HG02588 (cell line): ENCODE results near the gene SNRPA1.
A peak's percentile ranks its signal among the peaks of the same experiment; 100 is the strongest.

Source experiments
- ATAC-seq: cut with Tn5 transposase; IDR thresholded peaks from one replicate; pipeline ENCODE4 v1.9.1; 2021; ENCODE audit warnings: mild to moderate bottlenecking, moderate library complexity; ENCODE audit not compliant: unreplicated experiment

The SNRPA1 gene

DNA sequence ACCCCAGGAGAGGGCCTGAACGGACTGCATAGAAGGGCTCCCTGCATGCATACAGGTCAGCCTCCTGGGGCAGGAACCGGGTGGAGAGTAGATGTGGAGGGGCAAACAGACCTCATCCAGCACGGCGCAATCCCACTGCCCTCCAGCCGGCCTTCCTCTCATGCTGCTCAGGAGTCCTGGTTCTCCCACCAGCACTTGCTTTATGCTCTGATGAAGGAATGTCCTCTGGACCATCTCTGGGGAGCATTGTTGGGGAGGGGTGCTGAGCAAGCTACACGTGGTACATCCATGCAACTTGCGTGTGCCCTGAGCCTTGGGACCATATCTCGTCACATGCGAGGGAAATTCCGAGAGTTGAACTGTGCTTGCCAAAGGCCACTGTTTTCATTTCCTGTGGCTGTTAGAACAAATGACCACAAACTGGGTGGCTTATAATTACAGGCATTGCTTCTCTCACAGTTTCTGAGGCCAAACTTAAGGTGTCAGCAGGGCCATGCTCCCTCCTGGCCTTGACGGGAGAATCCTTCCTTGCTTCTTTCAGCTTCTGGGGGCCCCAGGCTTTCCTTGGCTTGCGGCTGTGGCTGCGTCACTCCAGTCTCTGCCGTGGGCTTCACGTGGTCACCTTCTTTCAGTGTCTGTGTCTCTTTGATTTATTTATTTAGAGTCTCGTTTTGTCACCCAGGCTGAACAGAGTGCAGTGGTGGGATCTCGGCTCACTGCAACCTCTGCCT lies 30.0 kb downstream of the SNRPA1 start:
- ATAC-seq, result no peak

DNA sequence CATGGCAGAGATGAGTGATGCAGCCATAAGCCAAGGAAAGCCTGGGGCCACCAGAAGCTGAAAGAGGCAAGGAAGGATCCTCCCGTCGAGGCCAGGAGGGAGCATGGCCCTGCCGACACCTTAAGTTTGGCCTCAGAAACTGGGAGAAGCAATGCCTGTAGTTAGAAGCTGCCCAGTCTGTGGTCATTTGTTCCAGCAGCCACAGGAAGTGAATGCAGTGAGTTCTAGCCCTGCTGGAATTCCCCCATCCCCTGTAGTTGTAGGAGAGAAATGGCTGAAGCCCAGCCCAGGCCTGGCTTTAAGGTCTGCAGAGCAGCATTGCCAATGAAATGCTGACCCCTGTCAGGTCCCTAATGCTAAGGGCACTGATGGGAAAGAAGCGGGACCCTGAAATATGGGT lies 31.0 kb downstream of the SNRPA1 start:
- ATAC-seq, result peak; percentile 46

DNA sequence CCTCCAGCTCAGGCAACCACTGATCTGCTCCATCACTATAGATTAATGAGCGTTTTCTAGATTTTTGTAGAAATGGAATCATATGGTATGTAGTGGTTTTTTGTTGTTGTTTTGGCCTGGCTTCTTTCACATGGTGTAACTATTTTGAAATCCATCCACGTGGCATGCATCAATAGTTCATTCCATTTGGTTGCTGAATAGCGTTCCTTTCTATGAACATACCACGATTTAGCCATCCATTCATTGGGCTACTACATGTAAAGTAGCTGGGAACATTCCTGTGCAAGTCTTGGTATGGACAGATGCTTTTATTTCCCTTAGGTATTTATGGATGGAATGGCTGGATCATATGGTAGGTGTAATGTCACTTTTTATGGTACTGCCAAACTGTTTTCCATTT lies 32.5 kb downstream of the SNRPA1 start:
- no peak for ATAC-seq

DNA sequence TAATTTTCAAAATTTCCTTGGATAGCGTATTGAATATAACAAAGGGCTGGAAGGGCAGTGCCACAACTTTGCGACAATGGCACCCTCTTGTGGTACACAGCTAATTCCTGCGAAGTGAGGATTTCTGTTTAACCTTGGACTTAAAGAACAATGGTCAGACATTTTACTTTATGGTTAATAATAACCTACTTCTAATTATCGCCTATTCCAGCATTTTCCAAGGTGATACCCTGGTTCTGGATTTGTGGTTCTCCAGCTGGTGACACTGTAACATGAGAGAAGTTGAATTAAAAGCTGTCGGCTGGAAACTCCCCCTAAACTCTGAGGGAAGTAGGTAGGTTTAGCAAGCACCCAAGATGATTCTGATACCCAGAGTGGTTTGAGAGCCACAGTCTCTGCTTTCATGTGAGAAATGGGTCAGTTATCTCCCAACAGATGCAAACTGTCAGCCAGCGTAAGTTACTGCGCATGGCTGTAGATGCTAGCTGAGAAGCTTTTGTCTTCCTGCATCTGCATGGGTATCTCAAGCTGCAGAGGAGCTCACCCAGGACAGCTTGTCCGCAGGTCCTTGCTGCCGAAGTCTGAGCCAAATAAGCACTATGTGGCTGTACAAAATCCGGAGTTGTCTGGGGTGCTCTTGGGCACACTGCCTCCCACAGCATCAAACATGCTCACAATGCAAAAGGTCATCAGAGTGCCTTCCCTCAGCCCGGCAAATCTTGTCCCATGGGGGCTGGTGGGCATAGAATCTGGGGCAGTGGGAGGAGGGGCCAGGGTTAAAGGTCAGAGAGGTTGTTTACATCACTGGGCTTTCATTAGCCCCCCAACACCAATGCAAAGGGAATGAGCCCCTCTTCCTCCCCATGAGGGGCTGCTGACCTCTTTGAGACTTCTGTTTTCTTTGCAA lies 36.6 kb downstream of the SNRPA1 start:
- no peak for ATAC-seq

DNA sequence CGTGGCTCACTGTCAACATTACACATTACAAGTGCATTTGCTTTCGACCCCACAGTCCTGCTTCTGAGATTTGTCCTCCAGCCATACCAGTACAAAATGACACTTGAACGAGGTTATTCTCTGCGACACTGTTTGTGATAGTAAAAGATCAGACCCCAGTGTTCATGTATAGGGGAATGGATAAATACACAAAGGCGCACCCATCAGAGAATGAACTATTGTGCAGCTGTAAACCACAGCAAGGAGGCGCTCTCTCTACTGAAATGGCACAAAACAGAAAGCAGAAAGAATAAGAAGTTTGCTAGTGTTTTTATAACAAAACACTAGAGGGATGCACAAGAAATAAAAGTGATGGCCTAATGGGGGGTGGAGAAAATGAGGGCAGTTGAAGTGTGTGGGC lies 38.3 kb downstream of the SNRPA1 start:
- ATAC-seq, result no peak

DNA sequence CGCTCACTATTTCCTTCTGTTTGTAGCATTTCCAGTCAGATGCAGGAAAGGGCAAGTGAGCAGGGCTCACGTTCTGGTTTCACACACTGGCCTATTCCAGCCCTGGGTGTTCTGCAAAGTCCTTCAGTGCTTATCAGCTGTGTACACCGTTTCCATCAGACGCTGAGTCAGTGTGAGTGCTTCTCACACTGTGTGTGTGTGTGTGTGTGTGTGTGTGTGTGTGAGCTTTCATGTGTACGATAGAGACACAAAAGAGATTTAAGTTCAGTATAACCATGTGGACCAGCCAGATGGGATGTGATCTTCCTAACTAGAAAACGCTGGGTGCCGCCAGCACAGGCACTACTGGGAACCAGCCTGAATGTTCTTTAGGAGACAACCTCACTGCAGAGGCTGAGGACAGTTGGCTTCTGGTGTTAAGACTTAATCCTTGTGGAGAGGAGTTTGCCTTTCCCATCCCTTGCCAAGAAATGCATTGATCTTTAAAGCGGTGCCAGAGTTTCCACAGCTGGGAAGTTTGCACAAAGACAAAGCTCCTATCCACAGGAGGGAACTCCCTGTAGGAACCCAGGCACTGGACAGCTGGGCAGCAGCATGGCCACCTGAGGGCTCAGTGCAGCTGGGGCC lies 39.3 kb downstream of the SNRPA1 start:
- ATAC-seq, result no peak

DNA sequence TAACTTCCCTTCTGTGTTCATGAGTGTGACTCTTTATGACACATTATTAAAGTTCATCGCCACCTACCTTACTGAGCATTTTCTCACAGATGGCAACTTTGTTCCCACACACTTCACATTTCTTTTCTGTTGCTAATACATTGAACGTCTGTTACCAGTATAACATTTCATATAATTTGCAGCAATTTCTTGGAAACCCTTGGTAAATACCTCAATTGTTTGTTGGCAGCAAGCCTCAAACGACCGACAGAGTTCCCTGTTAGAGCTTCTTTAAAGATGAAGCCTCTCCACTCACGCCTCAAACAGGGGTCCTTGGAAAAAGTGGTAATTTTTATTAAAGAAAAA lies 40.0 kb downstream of the SNRPA1 start:
- ATAC-seq, result no peak

DNA sequence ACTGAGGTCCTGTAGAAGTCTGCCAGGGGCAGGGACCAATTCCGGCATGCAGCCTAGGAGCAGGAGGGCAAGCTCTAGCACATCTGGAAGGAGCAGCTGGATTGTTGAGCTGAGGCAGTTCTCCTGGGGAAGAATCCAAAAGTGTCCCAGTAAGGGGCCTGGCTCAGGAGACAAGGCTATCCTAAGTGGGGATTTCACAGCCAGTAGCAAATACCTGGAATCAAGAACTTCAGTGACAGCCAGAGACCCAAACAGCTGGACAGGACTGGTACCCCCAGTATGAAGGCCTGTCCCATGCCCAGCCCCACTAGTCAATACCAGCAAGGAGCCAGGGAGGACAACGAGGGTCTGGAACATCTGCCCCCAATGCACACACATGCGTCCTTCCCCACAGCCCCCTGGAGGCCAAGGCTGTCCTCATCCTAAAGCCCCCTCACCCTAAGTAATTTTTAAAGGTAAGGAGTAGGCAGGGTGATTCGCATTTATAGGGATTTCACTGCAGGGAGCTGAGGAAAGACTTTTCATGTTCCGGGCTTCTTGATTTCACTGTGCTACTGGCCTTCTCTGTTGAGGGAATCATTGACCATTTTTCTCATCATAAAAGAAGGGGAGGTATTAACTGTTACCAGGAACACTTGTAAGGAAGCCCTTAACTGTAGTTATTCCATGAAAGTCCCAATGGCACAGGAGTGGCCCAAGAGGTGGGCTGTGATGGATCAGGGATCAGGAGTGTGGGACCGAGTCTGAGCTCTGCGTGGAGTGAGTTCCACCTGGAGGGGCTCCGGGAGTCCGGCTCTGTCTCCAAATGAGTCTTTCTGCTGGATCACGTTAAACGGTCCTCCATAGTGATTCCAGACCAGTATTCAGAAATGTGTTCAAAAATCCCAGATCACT lies 40.6 kb downstream of the SNRPA1 start:
- no peak for ATAC-seq

DNA sequence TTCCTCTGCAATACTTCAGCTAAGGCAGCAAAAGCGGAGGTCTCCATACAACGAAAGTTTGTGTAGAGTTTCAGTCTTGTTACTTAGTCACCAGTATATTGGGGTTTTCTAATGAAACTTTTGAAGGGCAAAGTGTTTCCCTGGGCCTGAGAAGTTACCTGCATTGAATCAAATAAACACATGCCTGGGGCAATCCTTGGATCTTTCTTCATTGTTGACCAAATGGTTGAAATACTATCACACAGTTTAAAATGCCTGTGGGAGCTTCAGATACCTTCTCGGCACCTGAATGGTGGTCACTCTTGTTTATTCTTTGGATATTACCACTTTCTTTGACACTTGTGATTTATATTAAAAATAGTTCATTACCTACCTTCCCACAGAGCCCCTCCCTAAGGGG lies 42.2 kb downstream of the SNRPA1 start:
- no peak for ATAC-seq

DNA sequence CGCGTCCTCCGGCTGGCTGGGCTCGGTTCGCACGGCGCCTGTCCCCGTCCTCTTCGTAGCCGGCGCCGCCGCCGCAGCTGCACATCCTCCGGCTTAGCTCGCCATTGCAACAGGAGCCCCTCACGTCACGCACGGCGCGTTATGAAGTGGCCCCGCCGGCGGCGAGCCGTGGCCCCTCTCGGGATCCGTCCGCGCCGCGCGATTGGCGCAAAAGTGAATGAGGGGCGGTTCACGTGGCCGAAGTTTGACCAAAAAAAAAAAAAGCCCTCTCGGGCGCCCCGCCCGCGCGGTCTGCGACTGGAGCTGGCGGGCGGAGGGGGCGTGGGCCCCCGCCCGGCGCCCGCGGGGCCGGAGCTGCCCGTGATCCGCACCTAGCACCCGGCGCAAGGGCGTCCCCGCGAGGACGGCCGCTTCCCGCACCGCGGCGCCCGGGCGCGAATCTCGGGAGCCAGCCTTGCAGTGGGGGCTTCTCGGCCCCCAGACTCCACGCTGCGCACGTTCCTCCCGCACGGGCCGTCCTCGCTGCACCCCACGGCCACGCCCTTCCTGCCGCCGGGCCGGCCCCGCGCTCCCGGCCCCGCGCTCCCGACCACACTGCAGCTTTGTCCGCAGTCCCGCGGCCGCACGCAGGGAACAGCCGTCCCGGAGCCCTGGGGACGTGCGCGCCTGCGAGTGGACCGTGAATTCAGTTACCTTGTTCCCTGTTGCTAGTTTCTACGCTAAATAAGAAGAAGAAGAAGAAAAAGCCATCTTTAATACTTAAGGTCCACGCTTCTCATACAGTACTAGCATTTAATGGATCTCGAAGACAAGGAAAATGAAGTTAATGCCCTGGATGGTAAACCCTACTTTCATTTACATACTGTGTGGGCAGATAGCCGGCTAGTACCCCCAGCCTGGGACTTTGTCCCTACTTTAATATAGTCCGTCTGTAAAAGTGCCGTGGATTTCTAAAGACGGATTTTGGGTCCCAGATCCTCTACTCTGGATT lies 42.9 kb downstream of the SNRPA1 start, which contains the start of gene CHSY1:
TSS of gene CHSY1 (minus strand) at position 219 of the 991 bp plus-strand sequence. CDS start 592 bp downstream, outside the sequence.
- peak; percentile 72 for ATAC-seq

DNA sequence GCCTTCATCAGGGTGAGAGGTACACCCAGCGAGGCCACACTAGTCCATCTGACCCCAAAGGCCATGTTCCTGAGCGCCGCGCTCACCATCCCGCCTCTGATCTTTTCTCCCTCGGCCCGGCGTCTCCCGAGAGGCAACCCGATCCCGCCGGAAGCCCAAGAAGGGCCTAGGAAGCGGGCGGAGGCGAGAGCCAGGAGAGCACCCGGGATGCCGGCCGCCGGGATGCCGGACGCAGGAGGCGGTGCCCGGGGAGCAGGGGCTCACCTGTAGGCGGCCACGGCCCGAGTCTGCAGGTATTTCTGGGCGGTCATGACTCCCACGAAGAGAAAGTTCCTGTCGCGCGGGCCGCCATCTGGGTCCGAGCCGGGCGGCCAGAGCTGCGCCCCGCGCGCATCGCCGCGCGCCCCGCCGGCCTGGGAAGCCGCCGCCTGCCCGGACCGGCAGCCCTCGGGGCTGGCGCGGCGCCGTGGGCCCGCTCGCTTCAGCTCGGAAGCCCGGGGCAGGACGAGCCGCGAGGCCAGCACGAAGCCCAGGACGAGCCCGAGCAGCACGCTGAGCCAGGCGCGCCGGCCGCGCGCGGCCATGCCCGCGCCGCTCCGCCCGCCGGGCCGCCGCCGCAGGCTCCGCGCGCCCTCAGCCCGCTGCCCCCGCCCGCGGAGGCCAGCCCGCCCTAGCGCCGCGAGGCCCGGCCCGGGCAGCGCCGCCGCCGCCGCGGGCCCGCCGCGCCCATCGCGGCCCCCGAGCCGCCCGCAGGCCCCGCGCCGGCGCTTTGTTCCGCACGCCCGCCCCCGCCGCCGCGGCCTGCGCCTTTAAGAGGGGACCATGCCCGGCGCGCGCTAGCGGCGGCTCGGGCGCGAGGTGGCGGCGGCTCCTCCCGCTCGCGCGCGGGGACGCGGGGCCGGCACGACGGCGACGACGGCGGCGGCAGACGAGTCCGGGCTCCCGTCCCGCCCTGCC lies 43.9 kb downstream of the SNRPA1 start:
- ATAC-seq, result peak; percentile 38

DNA sequence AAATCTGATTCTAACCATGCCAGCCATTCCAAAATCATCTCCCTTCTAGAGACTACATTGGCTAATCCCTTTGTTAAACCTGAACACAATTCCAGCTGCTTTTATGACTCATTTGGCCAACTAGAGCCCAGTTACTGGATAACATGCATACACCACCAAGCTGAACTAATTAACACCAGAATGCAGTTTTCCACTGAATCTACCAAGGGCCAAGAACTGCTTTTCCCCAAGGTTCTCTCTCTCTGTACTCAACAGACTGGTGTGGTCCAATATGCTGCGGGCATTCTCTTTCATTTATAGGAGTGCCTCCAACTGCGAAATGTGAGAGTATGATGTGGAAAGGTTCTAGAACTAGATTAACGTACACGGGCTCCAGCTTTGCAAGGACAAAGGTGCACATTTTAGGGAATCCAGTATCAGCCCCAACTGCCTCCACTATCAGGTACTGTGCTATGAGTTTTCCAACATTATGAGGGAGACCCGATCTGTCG lies 44.7 kb downstream of the SNRPA1 start:
- no peak for ATAC-seq

DNA sequence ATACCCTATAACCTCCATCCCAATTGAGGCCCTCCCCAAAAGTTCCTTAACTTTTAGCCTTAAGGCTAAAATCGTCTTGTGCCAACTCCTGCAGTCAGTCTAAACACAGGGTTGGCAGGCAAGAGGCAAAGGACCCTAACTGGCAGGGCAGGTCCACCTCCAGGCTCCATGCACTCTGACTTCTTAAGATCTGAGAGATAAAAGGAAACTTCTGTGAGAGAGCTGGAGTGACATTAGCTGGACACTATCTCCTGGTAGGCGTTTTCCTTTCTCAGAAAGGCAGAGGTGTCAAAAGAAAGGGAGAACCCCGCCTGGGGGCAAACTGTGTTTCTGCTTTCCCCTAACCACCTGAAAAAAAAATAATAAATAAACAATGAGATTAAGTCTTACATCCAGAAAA lies 46.8 kb downstream of the SNRPA1 start:
- no peak for ATAC-seq

DNA sequence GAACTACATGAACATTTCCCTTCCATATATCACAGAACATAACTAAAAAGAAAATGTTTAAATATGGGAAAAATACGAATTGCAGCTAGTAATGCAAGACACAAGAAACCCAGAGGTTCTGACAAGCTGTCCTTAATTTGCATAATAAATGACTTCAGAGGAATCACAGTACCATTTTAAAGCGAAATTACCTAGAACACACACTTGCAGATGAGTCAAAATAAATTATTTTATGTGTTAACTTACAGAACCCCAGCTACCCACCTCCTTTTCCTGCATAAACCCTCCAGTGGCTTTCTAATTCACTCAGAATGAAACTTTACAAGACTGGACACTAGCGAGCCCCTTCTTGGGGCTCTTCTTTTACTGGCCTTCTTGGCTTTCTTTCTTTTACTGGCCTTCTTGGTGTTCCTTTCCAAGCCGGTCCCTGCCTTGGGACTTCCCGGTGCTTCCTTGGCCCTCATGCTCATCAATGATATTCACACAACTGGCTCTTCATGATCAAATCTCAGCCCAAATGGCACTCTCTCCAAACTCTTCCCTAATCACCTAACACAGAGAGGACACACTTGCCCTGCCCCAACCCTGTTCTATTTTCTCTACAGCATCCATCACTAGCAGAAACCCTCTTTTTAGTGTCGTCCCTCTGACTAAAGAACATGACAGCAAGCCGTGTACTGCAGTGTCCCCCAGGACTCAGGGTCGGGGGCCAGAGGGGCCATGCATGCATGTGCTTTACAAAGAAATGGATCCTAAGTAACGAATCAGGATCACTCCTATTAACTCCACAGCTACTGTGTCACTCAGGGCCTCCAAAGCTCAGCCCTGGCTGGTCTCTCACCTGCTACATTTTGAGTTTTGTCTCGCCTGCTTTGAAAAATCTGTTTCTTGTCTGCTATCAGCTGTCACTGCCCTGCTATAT lies 48.0 kb downstream of the SNRPA1 start:
- ATAC-seq, result no peak

DNA sequence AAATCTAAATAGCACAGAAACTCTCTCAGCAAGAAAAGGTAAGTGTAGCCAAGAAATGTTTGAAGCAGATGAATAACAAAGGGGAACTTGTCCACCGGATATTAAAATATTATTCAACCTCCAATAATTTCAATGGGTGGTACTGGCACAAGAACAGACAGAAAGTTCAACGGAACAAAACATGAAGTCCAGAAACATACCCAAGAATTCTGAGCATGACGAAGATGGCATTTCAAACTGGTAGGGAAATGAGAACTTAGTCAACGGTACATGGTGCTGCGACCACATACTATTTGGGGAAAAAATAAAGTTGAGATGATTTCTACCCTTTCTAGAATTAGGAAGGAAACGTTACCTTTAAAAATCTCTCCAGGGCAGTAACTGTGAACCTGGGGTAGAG lies 48.7 kb downstream of the SNRPA1 start:
- no peak for ATAC-seq

DNA sequence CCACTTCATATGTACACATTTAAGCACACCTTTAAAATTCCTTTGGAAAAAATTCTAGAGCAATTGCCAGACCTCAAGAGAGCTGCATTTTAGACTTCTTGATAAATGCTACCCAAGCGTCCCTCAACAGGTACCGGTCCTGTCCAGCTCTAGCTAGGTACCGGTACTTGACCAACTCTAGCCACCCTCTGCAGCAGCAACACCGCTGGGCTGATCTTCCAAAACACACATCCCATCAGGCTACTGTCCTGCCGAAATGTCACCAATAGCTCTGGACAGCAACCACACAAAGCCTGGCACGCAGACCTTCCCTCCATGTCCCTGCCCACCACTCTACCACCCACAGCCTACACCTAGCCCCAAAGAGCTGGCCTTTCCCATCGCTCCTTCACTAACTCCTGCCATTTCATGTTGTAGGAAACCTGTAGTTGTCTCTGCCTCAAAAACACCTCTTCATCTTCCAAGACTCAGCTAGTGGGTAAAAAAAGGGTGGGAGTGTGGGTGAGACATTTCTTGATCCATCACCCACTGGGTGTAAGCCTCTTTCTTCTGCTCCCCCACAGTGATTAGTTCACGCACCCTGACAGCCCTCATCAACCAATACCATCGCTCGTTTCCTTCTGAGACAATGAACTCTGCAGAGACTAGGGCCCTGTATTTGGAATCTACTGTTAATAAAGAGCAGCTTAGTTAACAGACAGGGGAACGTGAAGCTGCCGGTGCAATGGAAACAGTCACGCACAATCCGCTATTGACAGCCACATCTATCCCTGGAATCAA lies 50.0 kb downstream of the SNRPA1 start:
- ATAC-seq, result no peak
